AG09319 (cell line): ENCODE data around the gene WFS1.

Experiments used
- DNase-seq: peaks from one replicate; pipeline ENCODE4 v3.0.0-alpha.2; 2010; ENCODE audit warnings: low read depth; ENCODE audit errors: extremely low read depth
- CTCF ChIP-seq: IDR thresholded peaks from 2 replicates; pipeline ENCODE4 v1.5.1; 2011; ENCODE audit warnings: low read depth, mild to moderate bottlenecking, inconsistent platforms, low read length, moderate library complexity

The WFS1 gene

GRCh38 chr4:6281436-6282313 lies 12.0 kb downstream of the WFS1 start:
- DNase-seq, result no peak
- TF ChIP-seq CTCF, result no peak

- no peak for TF ChIP-seq CTCF
- DNase-seq, result no peak
Observed at GRCh38 chr4:6282314-6282771, 12.7 kb downstream of the WFS1 start.

- no peak for DNase-seq
- TF ChIP-seq CTCF, result no peak
Observed at GRCh38 chr4:6283282-6283681, 13.6 kb downstream of the WFS1 start.

- no peak for DNase-seq
- no peak for TF ChIP-seq CTCF
Observed at GRCh38 chr4:6287017-6287788, 17.6 kb downstream of the WFS1 start.

GRCh38 chr4:6288342-6288741 lies 18.7 kb downstream of the WFS1 start:
- DNase-seq, result no peak
- no peak for TF ChIP-seq CTCF

- DNase-seq, result no peak
- no peak for TF ChIP-seq CTCF
Observed at GRCh38 chr4:6288871-6289270, 19.2 kb downstream of the WFS1 start.

- no peak for DNase-seq
- no peak for TF ChIP-seq CTCF
Observed at GRCh38 chr4:6290256-6290655, 20.6 kb downstream of the WFS1 start.
